GM13977 (cell line): ENCODE data around the gene AP2A1.

Source experiments
- DNase-seq: peaks from one replicate; pipeline ENCODE4 v3.0.0; 2012; ENCODE audit warnings: low spot score
- CTCF ChIP-seq: IDR thresholded peaks from 2 replicates; pipeline ENCODE4 v1.5.1; 2012; ENCODE audit warnings: mild to moderate bottlenecking, control low read depth; ENCODE audit not compliant: insufficient read depth; ENCODE audit errors: extremely low read depth, missing control alignments
- in situ Hi-C: fragments of 300-500 bp; cut with MboI; formaldehyde crosslinking; loops from one replicate; pipeline ENCODE4 v1.12.0; 2022; ENCODE audit warnings: low sequenced_read_pairs, low pct_unique_long_range_greater_than_20kb, mixed read lengths, inconsistent platforms; ENCODE audit not compliant: unreplicated experiment

Gene AP2A1

GRCh38 chr19:49771674-49772139, 4.9 kb downstream of the AP2A1 start:
- in situ Hi-C loops: no loop called here
- TF ChIP-seq CTCF: no peak
- DNase-seq: no peak

- in situ Hi-C loops: no loop called here
- TF ChIP-seq CTCF: no peak
- DNase-seq: no peak
Measured at GRCh38 chr19:49772850-49773432, 6.1 kb downstream of the AP2A1 start.

- DNase-seq: no peak
- in situ Hi-C loops: no loop called here
Measured at GRCh38 chr19:49773663-49774350, 7.0 kb downstream of the AP2A1 start.

DNA sequence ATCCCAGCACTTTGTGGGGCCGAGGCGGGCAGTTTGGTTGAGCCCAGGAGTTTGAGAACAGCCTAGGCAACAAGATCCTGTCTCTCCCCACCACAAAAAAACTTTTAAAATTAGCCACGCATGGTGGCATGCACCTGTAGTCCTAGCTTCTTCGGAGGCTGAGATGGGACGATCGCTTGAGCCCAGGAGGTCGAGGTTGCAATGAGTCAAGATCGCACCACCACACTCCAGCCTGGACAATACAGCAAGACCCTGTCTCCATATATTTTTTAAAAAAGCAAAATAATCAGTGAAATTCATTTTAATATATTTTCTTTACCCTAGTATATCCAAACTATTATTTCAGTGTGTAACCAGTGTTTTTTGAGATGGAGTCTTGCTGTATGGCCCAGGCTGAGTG, 8.2 kb downstream of the AP2A1 start:
- DNase-seq: no peak
- in situ Hi-C loops: no loop called here
- no peak for TF ChIP-seq CTCF

More at GRCh38 chr19:49773663-49774350, 7.0 kb downstream of the AP2A1 start:
- TF ChIP-seq CTCF: no peak

- no peak for TF ChIP-seq CTCF
- DNase-seq: no peak
- in situ Hi-C loops: no loop called here
Measured at GRCh38 chr19:49775742-49776370, 9.1 kb downstream of the AP2A1 start.

DNA sequence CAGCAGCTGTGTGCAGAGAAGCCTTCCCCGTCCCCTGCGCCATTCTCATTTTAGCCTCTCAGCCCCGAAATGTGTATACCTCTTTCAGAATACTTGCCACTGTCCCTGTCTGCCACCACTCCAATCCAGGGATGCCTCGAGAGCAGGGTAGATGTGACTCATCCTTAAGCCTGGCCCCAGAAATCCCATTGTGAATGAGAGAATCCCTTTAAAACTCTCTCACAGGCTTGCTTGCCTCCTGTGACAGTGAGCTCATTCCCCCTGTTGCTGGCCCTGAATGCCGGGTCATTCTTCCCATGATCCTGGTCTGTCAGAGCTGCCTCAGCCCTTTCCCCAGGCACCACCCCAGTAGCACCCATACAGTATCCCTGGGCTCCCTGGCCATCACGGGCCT, 9.6 kb downstream of the AP2A1 start:
- DNase-seq: no peak
- in situ Hi-C loops: no loop called here
- no peak for TF ChIP-seq CTCF
